ENCODE data around the gene CHST9. TPM values are rescaled to one million over a fixed set of nuclear protein-coding genes. Genes with fewer than 3 reads are reported as not detected.

The CHST9 gene
- total and polyA plus RNA-seq, 7 donors = under 0.01 to 0.11 (median 0.07) TPM; not detected in 2

DNA sequence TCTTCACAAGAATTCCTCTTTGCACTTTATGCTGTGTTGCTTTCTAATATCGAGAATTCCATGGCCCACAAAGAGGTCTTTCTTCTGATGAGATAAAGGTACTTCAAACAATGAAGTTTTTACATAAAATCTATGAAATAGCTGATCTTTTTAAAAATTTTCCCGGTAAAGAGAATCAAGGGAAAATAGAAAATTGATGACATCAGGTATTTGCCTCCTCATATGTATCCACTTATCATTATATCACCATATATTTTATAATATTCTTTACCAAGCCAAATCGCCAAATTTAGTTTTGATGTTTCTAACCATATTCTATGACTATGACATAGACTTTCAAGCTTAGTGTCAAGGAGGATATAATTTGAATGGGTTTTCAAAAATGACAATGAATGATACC, 139.8 kb downstream of the CHST9 start:
- no peaks in the 10 kb centered on the region for H3K36me3 ChIP-seq (ENCODE audit: insufficient read depth in 1 of 2, low read depth in 1 of 2)
- H3K9me3 ChIP-seq = no peaks in the 10 kb centered on the region
- ATAC-seq (no peak), DNase-seq (no peak)
- no peak overlapping the region for H3K4me3 ChIP-seq
- no peaks in the 10 kb centered on the region for H3K4me1 ChIP-seq
- 92 to 94% (median 94%) methylated on average over 3 of the region's 3 CpGs for WGBS, 3 donors
- H3K27me3 ChIP-seq (ENCODE audit: insufficient read depth in 3 of 3, low read length in 2 of 3) = no peaks in the 10 kb centered on the region
- TF ChIP-seq, protein P1, sequence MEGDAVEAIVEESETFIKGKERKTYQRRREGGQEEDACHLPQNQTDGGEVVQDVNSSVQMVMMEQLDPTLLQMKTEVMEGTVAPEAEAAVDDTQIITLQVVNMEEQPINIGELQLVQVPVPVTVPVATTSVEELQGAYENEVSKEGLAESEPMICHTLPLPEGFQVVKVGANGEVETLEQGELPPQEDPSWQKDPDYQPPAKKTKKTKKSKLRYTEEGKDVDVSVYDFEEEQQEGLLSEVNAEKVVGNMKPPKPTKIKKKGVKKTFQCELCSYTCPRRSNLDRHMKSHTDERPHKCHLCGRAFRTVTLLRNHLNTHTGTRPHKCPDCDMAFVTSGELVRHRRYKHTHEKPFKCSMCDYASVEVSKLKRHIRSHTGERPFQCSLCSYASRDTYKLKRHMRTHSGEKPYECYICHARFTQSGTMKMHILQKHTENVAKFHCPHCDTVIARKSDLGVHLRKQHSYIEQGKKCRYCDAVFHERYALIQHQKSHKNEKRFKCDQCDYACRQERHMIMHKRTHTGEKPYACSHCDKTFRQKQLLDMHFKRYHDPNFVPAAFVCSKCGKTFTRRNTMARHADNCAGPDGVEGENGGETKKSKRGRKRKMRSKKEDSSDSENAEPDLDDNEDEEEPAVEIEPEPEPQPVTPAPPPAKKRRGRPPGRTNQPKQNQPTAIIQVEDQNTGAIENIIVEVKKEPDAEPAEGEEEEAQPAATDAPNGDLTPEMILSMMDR (IDR thresholded peaks at IDR 0.05) = no peak
- intact Hi-C loops (cut with DNase I) = no loop called here
- no peak overlapping the region for H3K27ac ChIP-seq

DNA sequence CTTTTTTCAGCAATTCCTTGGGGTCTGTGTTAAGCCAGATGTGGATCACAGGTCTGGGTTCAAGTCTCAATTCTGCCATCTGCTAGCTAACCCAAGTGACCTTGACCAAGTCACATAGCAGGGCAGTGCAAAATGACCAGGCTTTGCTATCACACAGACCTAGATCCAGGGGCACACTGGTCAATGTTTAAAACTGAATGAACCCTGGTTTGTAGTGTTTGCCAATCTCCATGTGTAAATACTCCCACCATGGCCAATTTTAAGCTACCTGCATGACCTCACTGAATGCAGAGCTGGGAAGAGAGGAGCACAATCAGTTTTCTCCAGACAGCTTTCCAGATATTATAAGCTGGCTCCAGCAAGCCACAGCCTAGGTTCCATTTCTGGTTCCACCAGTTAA, 142.9 kb downstream of the CHST9 start:
- Histone ChIP-seq H3K36me3 (ENCODE audit: insufficient read depth in 1 of 2, low read depth in 1 of 2) (no peaks in the 10 kb centered on the region), H3K27me3 (ENCODE audit: insufficient read depth in 3 of 3, low read length in 2 of 3) (no peaks in the 10 kb centered on the region), H3K4me1 (no peaks in the 10 kb centered on the region), H3K4me3 (no peak overlapping the region), H3K9me3 (no peaks in the 10 kb centered on the region), H3K27ac (no peak overlapping the region)
- TF ChIP-seq, protein P1 (IDR thresholded peaks at IDR 0.05) = no peak
- DNase-seq (no peak), ATAC-seq (no peak)
- intact Hi-C loops (cut with DNase I) = no loop called here

DNA sequence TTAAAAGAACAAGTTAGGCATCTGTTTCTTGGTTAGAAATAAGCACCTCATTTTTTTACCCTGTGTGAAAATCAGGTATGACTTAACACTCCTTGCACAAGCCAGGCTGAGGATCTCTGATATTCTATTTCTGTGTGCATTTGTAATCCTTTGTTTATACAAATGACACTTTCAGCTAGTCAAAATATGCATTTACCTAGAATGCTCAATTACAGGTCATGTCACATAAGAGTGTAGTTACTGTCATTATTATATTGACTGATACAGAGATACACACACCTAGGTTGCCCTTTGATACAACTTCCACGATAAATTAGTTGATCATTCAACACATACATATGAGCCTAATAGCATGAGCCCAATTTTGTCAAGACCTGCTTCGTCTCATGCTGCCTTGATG, 144.3 kb downstream of the CHST9 start:
- Histone ChIP-seq H3K4me1 (no peaks in the 10 kb centered on the region), H3K4me3 (no peak overlapping the region), H3K27ac (no peak overlapping the region), H3K36me3 (ENCODE audit: insufficient read depth in 1 of 2, low read depth in 1 of 2) (no peaks in the 10 kb centered on the region), H3K9me3 (no peaks in the 10 kb centered on the region), H3K27me3 (ENCODE audit: insufficient read depth in 3 of 3, low read length in 2 of 3) (no peaks in the 10 kb centered on the region)
- WGBS, 3 donors = 87 to 92% (median 91%) methylated on average over 2 of the region's 2 CpGs
- intact Hi-C loops (cut with DNase I) = no loop called here
- ATAC-seq = no peak
- TF ChIP-seq, protein P1 (IDR thresholded peaks at IDR 0.05) = no peak
- DNase-seq = no peak

DNA sequence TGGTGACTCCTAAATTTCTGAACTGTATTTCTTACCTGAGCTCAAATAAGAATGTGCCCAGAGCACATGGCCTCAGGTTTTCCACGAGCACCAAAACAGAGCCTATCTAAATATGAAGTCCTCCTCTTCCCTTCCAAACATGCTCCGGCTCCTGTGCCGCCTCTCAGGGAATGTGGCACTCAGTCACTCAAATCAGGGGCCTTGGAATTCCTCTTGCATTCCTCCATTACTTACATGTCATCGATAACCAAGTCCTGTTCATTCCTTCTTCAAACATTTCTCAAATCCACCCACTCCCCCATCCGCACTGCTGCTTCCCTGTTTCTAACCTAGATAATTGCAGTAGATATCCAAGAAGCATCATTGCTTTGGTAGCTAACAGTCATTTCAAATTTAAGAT, 151.4 kb downstream of the CHST9 start:
- H3K4me1 ChIP-seq = no peaks in the 10 kb centered on the region
- TF ChIP-seq, protein P1 (IDR thresholded peaks at IDR 0.05) = no peak
- no peaks in the 10 kb centered on the region for H3K9me3 ChIP-seq
- H3K27me3 ChIP-seq (ENCODE audit: insufficient read depth in 3 of 3, low read length in 2 of 3) = no peaks in the 10 kb centered on the region
- ATAC-seq (no peak), DNase-seq (no peak)
- no peak overlapping the region for H3K4me3 ChIP-seq
- 91 to 92% (median 91%) methylated on average over 5 of the region's 5 CpGs for WGBS, 3 donors
- intact Hi-C loops (cut with DNase I) = no loop called here
- no peaks in the 10 kb centered on the region for H3K36me3 ChIP-seq (ENCODE audit: insufficient read depth in 1 of 2, low read depth in 1 of 2)
- no peak overlapping the region for H3K27ac ChIP-seq

DNA sequence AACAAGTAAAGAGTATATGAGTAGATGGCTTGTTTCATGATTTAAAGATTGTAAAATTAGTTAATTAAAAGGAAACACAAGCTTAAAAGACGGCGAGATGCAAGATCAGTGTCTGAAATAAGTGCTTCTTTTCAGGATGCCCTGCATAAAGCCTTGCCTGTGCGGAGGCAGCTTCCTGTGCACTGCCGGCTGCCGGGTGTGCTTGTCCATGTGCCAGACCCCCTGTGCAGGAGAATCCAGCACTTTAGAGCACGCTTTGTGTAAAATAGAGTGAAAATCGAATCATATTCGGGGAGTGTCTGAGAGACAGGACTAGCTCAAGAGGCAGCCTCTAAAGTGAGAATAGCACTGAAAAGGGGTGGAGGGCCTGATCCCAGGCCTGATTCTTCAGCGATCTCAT, 154.7 kb downstream of the CHST9 start:
- Histone ChIP-seq H3K4me3 (no peak overlapping the region), H3K4me1 (no peaks in the 10 kb centered on the region), H3K27me3 (ENCODE audit: insufficient read depth in 3 of 3, low read length in 2 of 3) (no peaks in the 10 kb centered on the region), H3K27ac (no peak overlapping the region), H3K9me3 (no peaks in the 10 kb centered on the region), H3K36me3 (ENCODE audit: insufficient read depth in 1 of 2, low read depth in 1 of 2) (no peaks in the 10 kb centered on the region)
- DNase-seq (no peak), ATAC-seq (no peak)
- 52 to 77% (median 58%) methylated on average over 9 of the region's 9 CpGs for WGBS, 3 donors
- intact Hi-C loops (cut with DNase I) = no loop called here
- TF ChIP-seq, protein P1 (IDR thresholded peaks at IDR 0.05) = no peak
